Lower leg skin (tissue), 3 donors: Measurements from ENCODE around the gene NVL.

Source experiments
- POLR2A ChIP-seq, 2 donors: fragments of 450-650 bp; IDR thresholded peaks; one replicate each; pipeline ENCODE4 v1.6.1; 2016 to 2017; ENCODE audit warnings: antibody characterized with exemption in 2 of 2, mild to moderate bottlenecking in 1 of 2, moderate library complexity in 1 of 2
- TF ChIP-seq, protein P1 (sequence below), 3 donors: fragments of 450-650 bp; IDR thresholded peaks; one replicate each; pipeline ENCODE4 v1.5.1; 2016; ENCODE audit warnings: antibody characterized with exemption in 3 of 3, mild to moderate bottlenecking in 3 of 3, moderate library complexity in 2 of 3

DNA sequence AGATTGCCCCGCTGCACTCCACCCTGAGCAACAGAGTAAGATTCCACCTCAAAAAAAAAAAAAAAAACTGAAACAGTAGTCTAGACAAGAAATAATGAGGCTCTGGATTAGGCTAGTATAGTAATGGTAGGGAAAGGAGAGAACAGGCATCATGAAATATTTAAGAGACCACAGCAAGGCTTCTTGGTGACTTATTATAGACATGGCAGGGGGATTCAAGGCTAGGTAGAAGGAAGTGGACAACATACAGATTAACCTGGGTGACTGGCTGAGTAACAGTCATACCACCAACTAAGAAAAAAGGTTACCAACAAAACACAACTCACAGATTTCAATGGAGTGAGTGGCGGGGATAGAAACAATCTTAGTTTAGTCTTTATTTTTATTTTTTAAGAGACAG is 8.3 kb downstream of the NVL start:
- TF ChIP-seq, protein P1, sequence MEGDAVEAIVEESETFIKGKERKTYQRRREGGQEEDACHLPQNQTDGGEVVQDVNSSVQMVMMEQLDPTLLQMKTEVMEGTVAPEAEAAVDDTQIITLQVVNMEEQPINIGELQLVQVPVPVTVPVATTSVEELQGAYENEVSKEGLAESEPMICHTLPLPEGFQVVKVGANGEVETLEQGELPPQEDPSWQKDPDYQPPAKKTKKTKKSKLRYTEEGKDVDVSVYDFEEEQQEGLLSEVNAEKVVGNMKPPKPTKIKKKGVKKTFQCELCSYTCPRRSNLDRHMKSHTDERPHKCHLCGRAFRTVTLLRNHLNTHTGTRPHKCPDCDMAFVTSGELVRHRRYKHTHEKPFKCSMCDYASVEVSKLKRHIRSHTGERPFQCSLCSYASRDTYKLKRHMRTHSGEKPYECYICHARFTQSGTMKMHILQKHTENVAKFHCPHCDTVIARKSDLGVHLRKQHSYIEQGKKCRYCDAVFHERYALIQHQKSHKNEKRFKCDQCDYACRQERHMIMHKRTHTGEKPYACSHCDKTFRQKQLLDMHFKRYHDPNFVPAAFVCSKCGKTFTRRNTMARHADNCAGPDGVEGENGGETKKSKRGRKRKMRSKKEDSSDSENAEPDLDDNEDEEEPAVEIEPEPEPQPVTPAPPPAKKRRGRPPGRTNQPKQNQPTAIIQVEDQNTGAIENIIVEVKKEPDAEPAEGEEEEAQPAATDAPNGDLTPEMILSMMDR (IDR thresholded peaks at IDR 0.05) = no peak
- no peak for TF ChIP-seq POLR2A (IDR thresholded peaks at IDR 0.05)
